Upper lobe of left lung (tissue), 6 donors: ENCODE measurements around the gene KRT7. TPM values are rescaled to one million over a fixed set of nuclear protein-coding genes. Genes with fewer than 3 reads are reported as not detected.

Experiments used
- ATAC-seq, 2 donors: fragments of 200-7000 bp; cut with Tn5 transposase; one replicate each; pipeline ENCODE4 v1.9.1; 2022; ENCODE audit warnings: mild to moderate bottlenecking in 2 of 2, moderate library complexity in 2 of 2; ENCODE audit not compliant: low FRiP score in 2 of 2
- DNase-seq, 2 donors: peaks; one replicate each; pipeline ENCODE4 v3.0.0-alpha.2; 2019 to 2020
- H3K27ac ChIP-seq, 4 donors: fragments of 200-600 bp; sonication (generic); one replicate each; pipeline ENCODE4 v1.5.1; 2016 to 2019
- H3K27me3 ChIP-seq, 4 donors: fragments of 200-600 bp; sonication (generic); one replicate each; pipeline ENCODE4 v1.5.1; 2017 to 2019
- H3K36me3 ChIP-seq, 4 donors: fragments of 200-600 bp; sonication (generic); one replicate each; pipeline ENCODE4 v1.5.1; 2016 to 2019
- H3K4me1 ChIP-seq, 4 donors: fragments of 200-600 bp; sonication (generic); one replicate each; pipeline ENCODE4 v1.5.1; 2018 to 2019
- H3K4me3 ChIP-seq, 4 donors: fragments of 200-600 bp; sonication (generic); one replicate each; pipeline ENCODE4 v1.5.1; 2017 to 2019; ENCODE audit warnings: mild to moderate bottlenecking in 2 of 4, moderate library complexity in 1 of 4
- H3K9me3 ChIP-seq, 4 donors: fragments of 200-600 bp; sonication (generic); one replicate each; pipeline ENCODE4 v1.5.1; 2018 to 2019
- EP300 ChIP-seq, 4 donors: sonication (generic); formaldehyde crosslinking; IDR thresholded peaks; one replicate each; pipeline ENCODE4 v1.5.1; 2017; ENCODE audit warnings: antibody characterized with exemption in 4 of 4, control low read depth in 2 of 4
- POLR2A ChIP-seq, 4 donors: fragments of 450-650 bp; IDR thresholded peaks; one replicate each; pipeline ENCODE4 v1.5.1; 2016 to 2017; ENCODE audit warnings: antibody characterized with exemption in 4 of 4, mild to moderate bottlenecking in 2 of 4
- POLR2AphosphoS5 ChIP-seq, 2 donors: sonication (generic); formaldehyde crosslinking; IDR thresholded peaks; one replicate each; pipeline ENCODE4 v1.5.1; 2017; ENCODE audit warnings: antibody characterized with exemption in 2 of 2
- WGBS, 2 donors: methylation state at CpG; one replicate each; pipeline ENCODE4 v1.1.5; 2017 to 2018; 5-methylcytosine and 5-hydroxymethylcytosine counted together
- total RNA-seq, 6 donors: library from RNA; depleted of rRNA in 4 of 6; stranded (reverse); fragments of >200 nt in 4 of 6; gene quantifications; one replicate each; pipeline versions ENCODE4 v1.1.0 to v1.2.1, GENCODE V29; 2016 to 2021
- TF ChIP-seq, protein P1 (sequence below), 6 experiments: fragments of 450-650 bp in 4 of 6; fragments of 200-600 bp in 2 of 6; sonication (generic) in 2 of 6; IDR thresholded peaks; one replicate each; pipeline ENCODE4 v1.5.1; 2016 to 2019; ENCODE audit warnings: antibody characterized with exemption in 6 of 6
- donor health status: DM: no; HTN: no; CAD: no; lungs with moderate emphysema.
- donor health status: DM: no; HTN: yes; CAD: no; lungs with severe emphysema.

KRT7 gene
- total RNA-seq, 6 donors from 2014 or later, result 247 to 1,279 (median 821) TPM

DNA sequence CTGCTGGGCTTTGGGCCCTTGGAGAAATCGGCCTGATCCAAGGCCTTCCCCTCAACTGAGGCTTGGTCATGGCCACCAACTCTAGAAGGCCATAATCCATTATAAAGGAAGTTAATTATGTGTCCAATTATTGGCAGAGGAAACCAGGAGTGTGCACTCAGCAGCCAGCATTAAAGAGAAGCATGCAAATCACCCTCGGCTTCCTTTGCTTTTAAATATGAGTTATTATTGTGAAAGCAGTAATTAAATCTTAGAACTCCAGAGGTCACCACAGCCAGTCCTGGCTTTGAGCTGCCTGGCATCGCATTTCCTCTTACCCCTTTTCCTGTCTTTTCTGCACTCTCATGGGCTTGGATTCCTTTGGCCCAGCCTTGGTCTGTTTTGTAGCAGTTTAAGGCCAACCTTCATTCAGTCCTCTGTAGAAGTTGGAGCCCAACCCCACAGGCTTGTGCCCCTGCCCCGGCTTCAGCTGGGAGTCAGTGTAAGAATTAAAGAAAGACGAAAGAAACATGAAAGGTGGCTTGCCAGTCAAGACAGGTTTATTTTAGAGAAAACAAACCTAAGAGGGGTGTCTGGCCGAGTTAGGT is 26.7 kb downstream of the KRT7 start:
- H3K9me3 ChIP-seq, result no peaks in the 10 kb centered on the region
- no peak for DNase-seq
- H3K27me3 ChIP-seq, result peaks cover 0 to 17% (median 6%) of the 10 kb centered on the region in 4 donors
- H3K36me3 ChIP-seq, result no peaks in the 10 kb centered on the region
- TF ChIP-seq POLR2AphosphoS5 (IDR thresholded peaks at IDR 0.05) (no peak), POLR2A (IDR thresholded peaks at IDR 0.05) (no peak), EP300 (IDR thresholded peaks at IDR 0.05) (no peak)
- TF ChIP-seq, protein P1, sequence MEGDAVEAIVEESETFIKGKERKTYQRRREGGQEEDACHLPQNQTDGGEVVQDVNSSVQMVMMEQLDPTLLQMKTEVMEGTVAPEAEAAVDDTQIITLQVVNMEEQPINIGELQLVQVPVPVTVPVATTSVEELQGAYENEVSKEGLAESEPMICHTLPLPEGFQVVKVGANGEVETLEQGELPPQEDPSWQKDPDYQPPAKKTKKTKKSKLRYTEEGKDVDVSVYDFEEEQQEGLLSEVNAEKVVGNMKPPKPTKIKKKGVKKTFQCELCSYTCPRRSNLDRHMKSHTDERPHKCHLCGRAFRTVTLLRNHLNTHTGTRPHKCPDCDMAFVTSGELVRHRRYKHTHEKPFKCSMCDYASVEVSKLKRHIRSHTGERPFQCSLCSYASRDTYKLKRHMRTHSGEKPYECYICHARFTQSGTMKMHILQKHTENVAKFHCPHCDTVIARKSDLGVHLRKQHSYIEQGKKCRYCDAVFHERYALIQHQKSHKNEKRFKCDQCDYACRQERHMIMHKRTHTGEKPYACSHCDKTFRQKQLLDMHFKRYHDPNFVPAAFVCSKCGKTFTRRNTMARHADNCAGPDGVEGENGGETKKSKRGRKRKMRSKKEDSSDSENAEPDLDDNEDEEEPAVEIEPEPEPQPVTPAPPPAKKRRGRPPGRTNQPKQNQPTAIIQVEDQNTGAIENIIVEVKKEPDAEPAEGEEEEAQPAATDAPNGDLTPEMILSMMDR (IDR thresholded peaks at IDR 0.05), result no peak
- H3K4me1 ChIP-seq, result peaks cover 4 to 9% (median 6%) of the 10 kb centered on the region in 4 donors
- WGBS, 2 donors, result 67 to 68% methylated on average over 6 of the region's 6 CpGs
- no peak overlapping the region for H3K4me3 ChIP-seq
- no peak overlapping the region for H3K27ac ChIP-seq
- ATAC-seq, result no peak

- H3K9me3 ChIP-seq, result no peaks in the 10 kb centered on the region
- TF ChIP-seq POLR2A (IDR thresholded peaks at IDR 0.05), result no peak
- TF ChIP-seq, protein P1 (IDR thresholded peaks at IDR 0.05), result no peak
- no peak for TF ChIP-seq POLR2AphosphoS5 (IDR thresholded peaks at IDR 0.05)
- no peak for TF ChIP-seq EP300 (IDR thresholded peaks at IDR 0.05)
- peaks cover 0 to 17% (median 6%) of the 10 kb centered on the region in 4 donors for H3K27me3 ChIP-seq
- H3K4me1 ChIP-seq, result peaks cover 4 to 9% (median 6%) of the 10 kb centered on the region in 4 donors
- no peaks in the 10 kb centered on the region for H3K36me3 ChIP-seq
- no peak overlapping the region for H3K4me3 ChIP-seq
- DNase-seq, result no peak
- no peak for ATAC-seq
- H3K27ac ChIP-seq, result no peak overlapping the region
- WGBS, 2 donors, result 64 to 71% methylated on average over 9 of the region's 9 CpGs
Observed at GRCh38 chr12:52260361-52261207, 27.5 kb downstream of the KRT7 start.

GRCh38 chr12:52261208-52261484 is 28.1 kb downstream of the KRT7 start:
- DNase-seq (no peak), ATAC-seq (no peak)
- peaks cover 4 to 9% (median 6%) of the 10 kb centered on the region in 4 donors for H3K4me1 ChIP-seq
- H3K27me3 ChIP-seq, result peaks cover 0 to 17% (median 6%) of the 10 kb centered on the region in 4 donors
- 73 to 80% methylated on average over 1 of the region's 1 CpG for WGBS, 2 donors
- H3K36me3 ChIP-seq, result no peaks in the 10 kb centered on the region
- H3K4me3 ChIP-seq, result no peak overlapping the region
- no peaks in the 10 kb centered on the region for H3K9me3 ChIP-seq
- H3K27ac ChIP-seq, result no peak overlapping the region
- TF ChIP-seq, protein P1 (IDR thresholded peaks at IDR 0.05), result no peak
- TF ChIP-seq EP300 (IDR thresholded peaks at IDR 0.05) (no peak), POLR2A (IDR thresholded peaks at IDR 0.05) (no peak), POLR2AphosphoS5 (IDR thresholded peaks at IDR 0.05) (no peak)

DNA sequence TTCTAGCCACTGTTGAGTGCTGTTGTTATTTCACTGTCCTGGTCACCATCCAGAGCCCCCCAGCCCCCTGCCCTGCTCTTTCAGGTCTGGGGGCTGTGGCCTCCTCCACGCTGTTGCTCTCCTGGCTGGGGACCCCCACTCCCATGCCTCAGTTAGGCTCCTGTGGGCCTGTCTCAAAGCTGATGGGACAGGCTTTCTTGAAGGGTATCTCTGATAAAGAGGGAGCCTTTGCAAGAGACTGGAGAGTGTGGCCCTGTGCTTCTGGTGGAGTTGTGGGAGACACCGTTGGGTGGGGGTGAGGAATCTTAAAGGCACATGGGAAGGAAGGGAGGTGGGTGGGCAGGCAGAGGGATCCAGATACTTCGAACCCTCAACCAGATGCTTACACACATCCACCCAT is 29.2 kb downstream of the KRT7 start:
- DNase-seq (no peak), ATAC-seq (no peak)
- peaks cover 0 to 15% (median 6%) of the 10 kb centered on the region in 4 donors for H3K27me3 ChIP-seq
- H3K27ac ChIP-seq, result no peak overlapping the region
- WGBS, 2 donors, result 90 to 91% methylated on average over 2 to 3 of the region's 3 CpGs
- no peak overlapping the region for H3K4me3 ChIP-seq
- peaks cover 4 to 9% (median 6%) of the 10 kb centered on the region in 4 donors for H3K4me1 ChIP-seq
- no peaks in the 10 kb centered on the region for H3K36me3 ChIP-seq
- no peak for TF ChIP-seq POLR2A (IDR thresholded peaks at IDR 0.05)
- TF ChIP-seq, protein P1 (IDR thresholded peaks at IDR 0.05), result no peak
- TF ChIP-seq POLR2AphosphoS5 (IDR thresholded peaks at IDR 0.05), result no peak
- no peak for TF ChIP-seq EP300 (IDR thresholded peaks at IDR 0.05)
- no peaks in the 10 kb centered on the region for H3K9me3 ChIP-seq
